WTC11 (cell line): ENCODE data around the gene NXN. TPM values are rescaled to one million over a fixed set of nuclear protein-coding genes. Genes with fewer than 3 reads are reported as not detected.

ENCODE experiments used
- ATAC-seq: fragments of 200-7000 bp; cut with Tn5 transposase; 2 replicates; pipeline ENCODE4 v1.10.0; 2021; ENCODE audit warnings: mild to moderate bottlenecking, moderate library complexity
- CTCF ChIA-PET: fragments of 300-600 bp; sonication (Branson Sonifier 250); formaldehyde crosslinking; loops from one replicate; lab custom pipeline; 2021; ENCODE audit warnings: antibody characterized with exemption; lab: Charles Lee
- POLR2A ChIA-PET: fragments of 350-600 bp; sonication (Branson Sonifier 250); formaldehyde crosslinking; loops from one replicate; lab custom pipeline; 2021; ENCODE audit warnings: antibody characterized with exemption; lab: Charles Lee
- DNase-seq: peaks from one replicate; pipeline ENCODE4 v3.0.0; 2021; ENCODE audit warnings: low spot score
- H3K27ac Mint-ChIP-seq: 2 replicates; pipeline ENCODE4 v1.8.0; 2021; ENCODE audit warnings: mixed read lengths
- H3K27me3 Mint-ChIP-seq: 2 replicates; pipeline ENCODE4 v1.8.0; 2021; ENCODE audit warnings: low read depth, mild to moderate bottlenecking, moderate library complexity, mixed read lengths
- H3K36me3 Mint-ChIP-seq: 2 replicates; pipeline ENCODE4 v1.8.0; 2021; ENCODE audit warnings: mixed read lengths
- H3K4me1 Mint-ChIP-seq: 2 replicates; pipeline ENCODE4 v1.8.0; 2022; ENCODE audit warnings: mixed read lengths
- H3K4me3 Mint-ChIP-seq: 2 replicates; pipeline ENCODE4 v1.8.0; 2021; ENCODE audit warnings: mild to moderate bottlenecking, moderate library complexity, mixed read lengths
- H3K9me3 Mint-ChIP-seq: 2 replicates; pipeline ENCODE4 v1.8.0; 2021; ENCODE audit warnings: mixed read lengths
- AR ChIP-seq: fragments of 250-450 bp; sonication (Bioruptor Pico); IDR thresholded peaks from 2 replicates; pipeline ENCODE4 v1.9.0; 2021; ENCODE audit warnings: mild to moderate bottlenecking
- ATF6 ChIP-seq: sonication (generic); formaldehyde crosslinking; IDR thresholded peaks from 2 replicates; pipeline ENCODE4 v1.8.1; 2023; ENCODE audit warnings: mild to moderate bottlenecking, missing genetic modification reagents
- JUN ChIP-seq: sonication (generic); formaldehyde crosslinking; IDR thresholded peaks from 2 replicates; pipeline ENCODE4 v1.8.0; 2023; ENCODE audit warnings: mild to moderate bottlenecking, missing genetic modification reagents
- MLX ChIP-seq: sonication (generic); formaldehyde crosslinking; IDR thresholded peaks from 2 replicates; pipeline ENCODE4 v1.8.1; 2023; ENCODE audit warnings: mild to moderate bottlenecking, missing genetic modification reagents, moderate library complexity
- MYBL2 ChIP-seq: sonication (generic); formaldehyde crosslinking; IDR thresholded peaks from 2 replicates; pipeline ENCODE4 v1.8.1; 2023; ENCODE audit warnings: mild to moderate bottlenecking, moderate library complexity, missing genetic modification reagents
- NFE2L1 ChIP-seq: sonication (generic); formaldehyde crosslinking; IDR thresholded peaks from 2 replicates; pipeline ENCODE4 v1.8.1; 2023; ENCODE audit warnings: missing genetic modification reagents
- PRRX2 ChIP-seq: fragments of 250-450 bp; sonication (Bioruptor Pico); IDR thresholded peaks from 2 replicates; pipeline ENCODE4 v1.8.0; 2021; ENCODE audit warnings: mild to moderate bottlenecking
- SMAD3 ChIP-seq: sonication (generic); formaldehyde crosslinking; IDR thresholded peaks from 2 replicates; pipeline ENCODE4 v1.8.0; 2022; ENCODE audit warnings: missing genetic modification reagents, mild to moderate bottlenecking, borderline replicate concordance
- TEAD1 ChIP-seq: sonication (generic); formaldehyde crosslinking; IDR thresholded peaks from 2 replicates; pipeline ENCODE4 v1.8.0; 2022; ENCODE audit warnings: mild to moderate bottlenecking, missing genetic modification reagents
- TEAD4 ChIP-seq: sonication (generic); formaldehyde crosslinking; IDR thresholded peaks from 2 replicates; pipeline ENCODE4 v1.8.0; 2022; ENCODE audit warnings: mild to moderate bottlenecking, missing genetic modification reagents
- ZBTB21 ChIP-seq: sonication (generic); formaldehyde crosslinking; IDR thresholded peaks from 2 replicates; pipeline ENCODE4 v1.8.1; 2023; ENCODE audit warnings: mild to moderate bottlenecking, missing genetic modification reagents, borderline replicate concordance
- ZNF121 ChIP-seq: sonication (generic); formaldehyde crosslinking; IDR thresholded peaks from 2 replicates; pipeline ENCODE4 v1.8.0; 2023; ENCODE audit warnings: missing genetic modification reagents
- ZNF219 ChIP-seq: sonication (generic); formaldehyde crosslinking; IDR thresholded peaks from 2 replicates; pipeline ENCODE4 v1.8.0; 2023; ENCODE audit warnings: missing genetic modification reagents, mild to moderate bottlenecking, borderline replicate concordance
- ZNF263 ChIP-seq: sonication (generic); formaldehyde crosslinking; IDR thresholded peaks from 2 replicates; pipeline ENCODE4 v1.8.1; 2022; ENCODE audit warnings: low read depth, mild to moderate bottlenecking, moderate library complexity, missing genetic modification reagents
- ZNF671 ChIP-seq: fragments of 250-450 bp; sonication (Bioruptor Pico); IDR thresholded peaks from 2 replicates; pipeline ENCODE4 v1.8.0; 2021; ENCODE audit warnings: mild to moderate bottlenecking
- total RNA-seq: library from RNA; stranded (reverse); gene quantifications from 3 replicates; pipeline ENCODE4 v1.2.3, GENCODE V29; 2021
- TF ChIP-seq, protein P1 (sequence below): fragments of 250-450 bp; sonication (Bioruptor Pico); IDR thresholded peaks from 2 replicates; pipeline ENCODE4 v1.9.0; 2021; ENCODE audit warnings: moderate library complexity, mild to moderate bottlenecking, inconsistent platforms, borderline replicate concordance
- TF ChIP-seq, protein P2 (sequence below): sonication (generic); formaldehyde crosslinking; IDR thresholded peaks from 2 replicates; pipeline ENCODE4 v1.8.0; 2022; ENCODE audit warnings: mild to moderate bottlenecking, missing genetic modification reagents
- TF ChIP-seq, protein P3 (sequence below): sonication (generic); formaldehyde crosslinking; IDR thresholded peaks from 2 replicates; pipeline ENCODE4 v1.8.1; 2022; ENCODE audit warnings: low read depth, mild to moderate bottlenecking, moderate library complexity, missing genetic modification reagents, borderline replicate concordance

Gene NXN
- total RNA-seq, 1 experiment from 2014 or later, result 96.8 TPM

GRCh38 chr17:958712-959451 lies 20.7 kb downstream of the NXN start:
- Mint-ChIP-seq H3K36me3 (peaks cover 12% of the 10 kb centered on the region), H3K9me3 (no peaks in the 10 kb centered on the region), H3K4me3 (no peak overlapping the region), H3K27ac (peak overlapping the region; percentile 84; the same call in 1 of the 2 replicates), H3K4me1 (peaks cover 54% of the 10 kb centered on the region), H3K27me3 (no peaks in the 10 kb centered on the region)
- POLR2A ChIA-PET, result no interaction called here
- TF ChIP-seq NFE2L1 (CRISPR knock-in tag), result no peak
- TF ChIP-seq ZNF219 (CRISPR knock-in tag), result no peak
- TF ChIP-seq AR (CRISPR knock-in tag), result no peak
- no peak for TF ChIP-seq ZBTB21 (CRISPR knock-in tag)
- no peak for TF ChIP-seq JUN (CRISPR knock-in tag)
- TF ChIP-seq, protein P1, sequence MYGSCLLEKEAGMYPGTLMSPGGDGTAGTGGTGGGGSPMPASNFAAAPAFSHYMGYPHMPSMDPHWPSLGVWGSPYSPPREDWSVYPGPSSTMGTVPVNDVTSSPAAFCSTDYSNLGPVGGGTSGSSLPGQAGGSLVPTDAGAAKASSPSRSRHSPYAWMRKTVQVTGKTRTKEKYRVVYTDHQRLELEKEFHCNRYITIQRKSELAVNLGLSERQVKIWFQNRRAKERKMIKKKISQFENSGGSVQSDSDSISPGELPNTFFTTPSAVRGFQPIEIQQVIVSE, result no peak
- TF ChIP-seq ATF6 (CRISPR knock-in tag), result no peak
- DNase-seq, result no peak
- peak; percentile 17; the same call in 1 of the 2 replicates for ATAC-seq
- CTCF ChIA-PET, result interaction anchor here (0.8 to 1.6 kb wide), 4 partner anchors 14 to 79 kb away, joined by 3 to 4 read pairs (median 3); partner anchors contain the start of gene NXN

GRCh38 chr17:957856-958421 lies 21.6 kb downstream of the NXN start:
- DNase-seq, result no peak

DNA sequence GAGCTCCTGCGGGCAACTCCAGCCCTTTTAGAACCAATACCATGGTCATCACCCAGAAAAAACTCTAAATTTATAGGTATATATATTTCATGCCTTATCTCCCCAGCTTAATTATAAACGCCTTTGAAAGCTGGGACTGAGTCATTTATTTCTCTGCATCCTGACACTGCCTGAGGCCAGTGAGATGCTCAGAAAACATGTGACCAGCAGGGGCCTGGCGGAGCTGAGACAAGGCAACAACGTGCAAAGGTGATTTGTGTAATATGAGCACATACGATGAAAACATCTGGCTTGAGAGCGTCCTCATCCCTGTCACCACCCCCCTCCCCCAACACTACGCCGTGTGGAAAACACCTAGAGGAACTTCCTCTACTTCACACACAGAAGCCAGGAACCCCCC lies 22.7 kb downstream of the NXN start:
- ATAC-seq (no peak), DNase-seq (no peak)
- Mint-ChIP-seq H3K4me1 (peaks cover 40% of the 10 kb centered on the region), H3K4me3 (no peak overlapping the region), H3K36me3 (peaks cover 12% of the 10 kb centered on the region), H3K9me3 (no peaks in the 10 kb centered on the region), H3K27ac (peak overlapping the region; percentile 63), H3K27me3 (no peaks in the 10 kb centered on the region)
- ChIA-PET POLR2A (interaction anchor here (0.7 to 0.8 kb wide), 2 partner anchors 9 to 39 kb away, joined by 3 to 4 read pairs; no protein-coding TSS in a partner anchor), CTCF (interaction anchor here (0.6 to 1.5 kb wide), 5 partner anchors 8 to 284 kb away, joined by 3 to 6 read pairs (median 3); partner anchors contain the start of gene NXN)
- TF ChIP-seq AR (CRISPR knock-in tag) (no peak), TEAD1 (no peak), ZNF671 (CRISPR knock-in tag) (no peak), ZNF121 (no peak), MYBL2 (CRISPR knock-in tag) (no peak), TEAD4 (CRISPR knock-in tag) (no peak)
- TF ChIP-seq, protein P2, sequence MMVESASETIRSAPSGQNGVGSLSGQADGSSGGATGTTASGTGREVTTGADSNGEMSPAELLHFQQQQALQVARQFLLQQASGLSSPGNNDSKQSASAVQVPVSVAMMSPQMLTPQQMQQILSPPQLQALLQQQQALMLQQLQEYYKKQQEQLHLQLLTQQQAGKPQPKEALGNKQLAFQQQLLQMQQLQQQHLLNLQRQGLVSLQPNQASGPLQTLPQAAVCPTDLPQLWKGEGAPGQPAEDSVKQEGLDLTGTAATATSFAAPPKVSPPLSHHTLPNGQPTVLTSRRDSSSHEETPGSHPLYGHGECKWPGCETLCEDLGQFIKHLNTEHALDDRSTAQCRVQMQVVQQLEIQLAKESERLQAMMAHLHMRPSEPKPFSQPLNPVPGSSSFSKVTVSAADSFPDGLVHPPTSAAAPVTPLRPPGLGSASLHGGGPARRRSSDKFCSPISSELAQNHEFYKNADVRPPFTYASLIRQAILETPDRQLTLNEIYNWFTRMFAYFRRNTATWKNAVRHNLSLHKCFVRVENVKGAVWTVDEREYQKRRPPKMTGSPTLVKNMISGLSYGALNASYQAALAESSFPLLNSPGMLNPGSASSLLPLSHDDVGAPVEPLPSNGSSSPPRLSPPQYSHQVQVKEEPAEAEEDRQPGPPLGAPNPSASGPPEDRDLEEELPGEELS, result no peak

More at GRCh38 chr17:957856-958421, 21.6 kb downstream of the NXN start:
- peaks cover 47% of the 10 kb centered on the region for H3K4me1 Mint-ChIP-seq
- TF ChIP-seq SMAD3 (no peak), ZNF263 (CRISPR knock-in tag) (no peak), MLX (CRISPR knock-in tag) (no peak), PRRX2 (CRISPR knock-in tag) (no peak)
- TF ChIP-seq, protein P3, sequence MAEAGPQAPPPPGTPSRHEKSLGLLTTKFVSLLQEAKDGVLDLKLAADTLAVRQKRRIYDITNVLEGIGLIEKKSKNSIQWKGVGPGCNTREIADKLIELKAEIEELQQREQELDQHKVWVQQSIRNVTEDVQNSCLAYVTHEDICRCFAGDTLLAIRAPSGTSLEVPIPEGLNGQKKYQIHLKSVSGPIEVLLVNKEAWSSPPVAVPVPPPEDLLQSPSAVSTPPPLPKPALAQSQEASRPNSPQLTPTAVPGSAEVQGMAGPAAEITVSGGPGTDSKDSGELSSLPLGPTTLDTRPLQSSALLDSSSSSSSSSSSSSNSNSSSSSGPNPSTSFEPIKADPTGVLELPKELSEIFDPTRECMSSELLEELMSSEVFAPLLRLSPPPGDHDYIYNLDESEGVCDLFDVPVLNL (CRISPR knock-in tag), result no peak
- H3K27me3 Mint-ChIP-seq, result no peaks in the 10 kb centered on the region
- peak overlapping the region; percentile 92 for H3K27ac Mint-ChIP-seq
- POLR2A ChIA-PET, result no interaction called here
- H3K36me3 Mint-ChIP-seq, result peaks cover 12% of the 10 kb centered on the region
- H3K4me3 Mint-ChIP-seq, result no peak overlapping the region
- CTCF ChIA-PET, result interaction anchor here (0.8 to 1.6 kb wide), 4 partner anchors 15 to 78 kb away, joined by 3 to 6 read pairs (median 4); partner anchors contain the start of gene NXN
- no peak for ATAC-seq
- no peaks in the 10 kb centered on the region for H3K9me3 Mint-ChIP-seq
